ENCODE data around the gene KLK14. TPM values are rescaled to one million over a fixed set of nuclear protein-coding genes. Genes with fewer than 3 reads are reported as not detected.

The KLK14 gene
- total RNA-seq, 1 donor from 2014 or later, result 0.23 TPM

DNA sequence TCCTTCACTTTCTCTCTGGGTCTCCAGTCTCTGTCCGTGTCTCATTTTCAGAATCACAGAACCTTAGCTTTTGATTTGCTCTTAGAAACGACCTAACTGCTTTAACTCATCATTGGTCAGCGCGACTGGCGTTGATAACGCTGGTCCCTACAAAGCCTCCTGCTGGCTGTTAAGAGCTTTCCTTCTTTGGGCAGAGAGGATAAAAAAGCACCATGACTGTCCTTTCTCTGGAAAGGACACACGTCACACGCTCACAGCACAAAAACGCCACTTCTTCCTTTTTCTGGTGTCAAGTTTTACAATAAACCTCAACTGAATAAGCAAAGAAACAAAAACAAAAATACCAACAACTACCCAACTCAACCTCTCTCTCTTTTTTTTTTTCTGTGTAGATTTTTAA is 46.2 kb downstream of the KLK14 start:
- DNase-seq (ENCODE audit: low read depth) (no peak), FAIRE-seq (no peak)
- Histone ChIP-seq H3K4me2 (ENCODE audit: low read length) (no peak overlapping the region), H3K9ac (ENCODE audit: low read length) (no peak overlapping the region), H3K9me3 (ENCODE audit: insufficient read depth, low read depth, low read length) (no peaks in the 10 kb centered on the region), H3K36me3 (ENCODE audit: insufficient read depth, low read length) (no peaks in the 10 kb centered on the region), H2AFZ (ENCODE audit: low read depth, low read length) (no peak overlapping the region), H4K20me1 (ENCODE audit: insufficient read depth, low read length) (no peaks in the 10 kb centered on the region), H3K4me3 (ENCODE audit: insufficient read depth, low read depth, low read length) (no peak overlapping the region), H3K27ac (ENCODE audit: low read depth, low read length) (no peak overlapping the region), H3K79me2 (ENCODE audit: insufficient read depth, low read length) (no peaks in the 10 kb centered on the region), H3K27me3 (ENCODE audit: insufficient read depth, low read length) (no peaks in the 10 kb centered on the region), H3K4me1 (ENCODE audit: insufficient read depth, low read length) (no peaks in the 10 kb centered on the region)
- TF ChIP-seq, protein P1, sequence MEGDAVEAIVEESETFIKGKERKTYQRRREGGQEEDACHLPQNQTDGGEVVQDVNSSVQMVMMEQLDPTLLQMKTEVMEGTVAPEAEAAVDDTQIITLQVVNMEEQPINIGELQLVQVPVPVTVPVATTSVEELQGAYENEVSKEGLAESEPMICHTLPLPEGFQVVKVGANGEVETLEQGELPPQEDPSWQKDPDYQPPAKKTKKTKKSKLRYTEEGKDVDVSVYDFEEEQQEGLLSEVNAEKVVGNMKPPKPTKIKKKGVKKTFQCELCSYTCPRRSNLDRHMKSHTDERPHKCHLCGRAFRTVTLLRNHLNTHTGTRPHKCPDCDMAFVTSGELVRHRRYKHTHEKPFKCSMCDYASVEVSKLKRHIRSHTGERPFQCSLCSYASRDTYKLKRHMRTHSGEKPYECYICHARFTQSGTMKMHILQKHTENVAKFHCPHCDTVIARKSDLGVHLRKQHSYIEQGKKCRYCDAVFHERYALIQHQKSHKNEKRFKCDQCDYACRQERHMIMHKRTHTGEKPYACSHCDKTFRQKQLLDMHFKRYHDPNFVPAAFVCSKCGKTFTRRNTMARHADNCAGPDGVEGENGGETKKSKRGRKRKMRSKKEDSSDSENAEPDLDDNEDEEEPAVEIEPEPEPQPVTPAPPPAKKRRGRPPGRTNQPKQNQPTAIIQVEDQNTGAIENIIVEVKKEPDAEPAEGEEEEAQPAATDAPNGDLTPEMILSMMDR (IDR thresholded peaks at IDR 0.05; ENCODE audit: insufficient read depth, low read depth, low read length), result no peak
- TF ChIP-seq EZH2 (IDR thresholded peaks at IDR 0.05; ENCODE audit: insufficient read depth, low read length), result no peak
- no peaks in the 10 kb centered on the region for H3K36me3 Mint-ChIP-seq (ENCODE audit: low read depth, unreplicated experiment)
- H3K9me3 Mint-ChIP-seq (ENCODE audit: unreplicated experiment), result peaks cover 1% of the 10 kb centered on the region
- peaks cover 19% of the 10 kb centered on the region for H3K27me3 Mint-ChIP-seq (ENCODE audit: low read depth, unreplicated experiment)
- H3K27ac Mint-ChIP-seq (ENCODE audit: unreplicated experiment), result no peak overlapping the region
- H3K4me1 Mint-ChIP-seq (ENCODE audit: low read depth, unreplicated experiment), result no peaks in the 10 kb centered on the region
- no peak overlapping the region for H3K4me3 Mint-ChIP-seq (ENCODE audit: unreplicated experiment)

DNA sequence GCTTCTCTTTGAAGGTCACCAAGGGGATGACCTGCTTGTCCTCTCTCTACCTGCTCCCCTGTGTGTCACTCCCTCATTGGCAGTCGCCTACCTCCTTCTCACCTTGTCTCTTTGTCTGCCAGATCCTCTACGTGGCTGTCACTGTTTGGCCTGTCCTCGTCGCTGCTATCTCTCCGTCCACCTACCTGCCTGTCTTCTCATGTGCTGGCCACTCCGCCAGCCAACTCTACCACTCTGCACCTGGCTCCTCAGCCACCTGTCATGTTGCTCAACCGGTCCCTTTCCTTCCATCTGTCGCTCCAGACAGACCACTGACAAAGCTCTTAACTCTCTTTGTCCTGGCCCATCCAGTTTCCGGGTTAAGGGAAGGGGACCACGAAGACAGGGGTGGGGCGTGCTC is 48.0 kb downstream of the KLK14 start, which contains the start of gene KLK12:
Gene KLK12 (minus strand): TSS at position 299 of the 400 bp plus-strand sequence. CDS start 381 bp downstream, outside the sequence.
- no peak for DNase-seq (ENCODE audit: low read depth)
- H2AFZ ChIP-seq (ENCODE audit: low read depth, low read length), result no peak within 1 kb of the TSS
- H3K36me3 Mint-ChIP-seq (ENCODE audit: low read depth, unreplicated experiment), result no peaks in the 10 kb centered on the region
- no peak within 1 kb of the TSS for H3K9ac ChIP-seq (ENCODE audit: low read length)
- no peaks in the 10 kb centered on the region for H3K9me3 ChIP-seq (ENCODE audit: insufficient read depth, low read depth, low read length)
- no peak within 1 kb of the TSS for H3K4me3 Mint-ChIP-seq (ENCODE audit: unreplicated experiment)
- no peaks in the 10 kb centered on the region for H3K36me3 ChIP-seq (ENCODE audit: insufficient read depth, low read length)
- H3K4me2 ChIP-seq (ENCODE audit: low read length), result no peak within 1 kb of the TSS
- no peaks in the 10 kb centered on the region for H3K4me1 ChIP-seq (ENCODE audit: insufficient read depth, low read length)
- no peak for FAIRE-seq
- no peak within 1 kb of the TSS for H3K4me3 ChIP-seq (ENCODE audit: insufficient read depth, low read depth, low read length)
- no peaks in the 10 kb centered on the region for H3K79me2 ChIP-seq (ENCODE audit: insufficient read depth, low read length)
- no peaks in the 10 kb centered on the region for H3K4me1 Mint-ChIP-seq (ENCODE audit: low read depth, unreplicated experiment)
- H3K27me3 ChIP-seq (ENCODE audit: insufficient read depth, low read length), result no peaks in the 10 kb centered on the region
- no peak within 1 kb of the TSS for H3K27ac Mint-ChIP-seq (ENCODE audit: unreplicated experiment)
- peaks cover 20% of the 10 kb centered on the region for H3K27me3 Mint-ChIP-seq (ENCODE audit: low read depth, unreplicated experiment)
- no peaks in the 10 kb centered on the region for H4K20me1 ChIP-seq (ENCODE audit: insufficient read depth, low read length)
- peaks cover 7% of the 10 kb centered on the region for H3K9me3 Mint-ChIP-seq (ENCODE audit: unreplicated experiment)
- H3K27ac ChIP-seq (ENCODE audit: low read depth, low read length), result no peak within 1 kb of the TSS
- TF ChIP-seq, protein P1 (IDR thresholded peaks at IDR 0.05; ENCODE audit: insufficient read depth, low read depth, low read length), result no peak
- no peak for TF ChIP-seq EZH2 (IDR thresholded peaks at IDR 0.05; ENCODE audit: insufficient read depth, low read length)

DNA sequence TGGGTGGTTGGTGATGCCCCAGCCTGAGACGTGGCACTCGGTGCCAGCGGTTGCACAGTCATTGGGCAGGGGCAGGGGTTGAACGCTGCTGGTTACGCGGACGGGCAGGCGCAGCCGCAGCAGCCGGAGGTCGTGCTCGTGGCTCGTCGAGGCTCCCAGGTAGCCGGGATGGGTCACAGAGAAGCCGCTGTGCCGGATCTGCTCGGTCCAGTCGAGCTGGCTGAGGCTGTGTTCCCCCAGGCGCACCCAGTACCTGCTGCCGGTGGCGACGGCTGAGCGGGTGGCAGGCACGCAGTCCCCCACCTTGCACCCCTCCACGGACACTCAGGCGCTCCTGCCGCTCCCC is 50.8 kb downstream of the KLK14 start:
- TF ChIP-seq, protein P1 (IDR thresholded peaks at IDR 0.05; ENCODE audit: insufficient read depth, low read depth, low read length), result no peak
- TF ChIP-seq EZH2 (IDR thresholded peaks at IDR 0.05; ENCODE audit: insufficient read depth, low read length), result no peak
- no peak for FAIRE-seq
- DNase-seq (ENCODE audit: low read depth), result no peak
- peaks cover 39% of the 10 kb centered on the region for H3K27me3 Mint-ChIP-seq (ENCODE audit: low read depth, unreplicated experiment)
- Histone ChIP-seq H3K36me3 (ENCODE audit: insufficient read depth, low read length) (no peaks in the 10 kb centered on the region), H2AFZ (ENCODE audit: low read depth, low read length) (no peak overlapping the region), H3K9ac (ENCODE audit: low read length) (no peak overlapping the region), H3K4me1 (ENCODE audit: insufficient read depth, low read length) (no peaks in the 10 kb centered on the region), H3K4me2 (ENCODE audit: low read length) (no peak overlapping the region), H3K9me3 (ENCODE audit: insufficient read depth, low read depth, low read length) (no peaks in the 10 kb centered on the region), H3K4me3 (ENCODE audit: insufficient read depth, low read depth, low read length) (no peak overlapping the region), H3K27ac (ENCODE audit: low read depth, low read length) (no peak overlapping the region), H3K79me2 (ENCODE audit: insufficient read depth, low read length) (no peaks in the 10 kb centered on the region), H3K27me3 (ENCODE audit: insufficient read depth, low read length) (no peaks in the 10 kb centered on the region), H4K20me1 (ENCODE audit: insufficient read depth, low read length) (no peaks in the 10 kb centered on the region)
- H3K4me3 Mint-ChIP-seq (ENCODE audit: unreplicated experiment), result no peak overlapping the region
- peaks cover 7% of the 10 kb centered on the region for H3K9me3 Mint-ChIP-seq (ENCODE audit: unreplicated experiment)
- no peak overlapping the region for H3K27ac Mint-ChIP-seq (ENCODE audit: unreplicated experiment)
- H3K36me3 Mint-ChIP-seq (ENCODE audit: low read depth, unreplicated experiment), result no peaks in the 10 kb centered on the region
- no peaks in the 10 kb centered on the region for H3K4me1 Mint-ChIP-seq (ENCODE audit: low read depth, unreplicated experiment)

Measured in astrocyte (in vitro differentiated cells and primary cell).